WTC11 (cell line): ENCODE results near the gene AKAP13. TPM values are rescaled to one million over a fixed set of nuclear protein-coding genes. Genes with fewer than 3 reads are reported as not detected.

ENCODE experiments used
- ATAC-seq: fragments of 200-7000 bp; cut with Tn5 transposase; 2 replicates; pipeline ENCODE4 v1.10.0; 2021; ENCODE audit warnings: mild to moderate bottlenecking, moderate library complexity
- CTCF ChIA-PET: fragments of 300-600 bp; sonication (Branson Sonifier 250); formaldehyde crosslinking; loops from one replicate; lab custom pipeline; 2021; ENCODE audit warnings: antibody characterized with exemption; lab: Charles Lee
- POLR2A ChIA-PET: fragments of 350-600 bp; sonication (Branson Sonifier 250); formaldehyde crosslinking; loops from one replicate; lab custom pipeline; 2021; ENCODE audit warnings: antibody characterized with exemption; lab: Charles Lee
- DNase-seq: peaks from one replicate; pipeline ENCODE4 v3.0.0; 2021; ENCODE audit warnings: low spot score
- H3K27ac Mint-ChIP-seq: 2 replicates; pipeline ENCODE4 v1.8.0; 2021; ENCODE audit warnings: mixed read lengths
- H3K27me3 Mint-ChIP-seq: 2 replicates; pipeline ENCODE4 v1.8.0; 2021; ENCODE audit warnings: low read depth, mild to moderate bottlenecking, moderate library complexity, mixed read lengths
- H3K36me3 Mint-ChIP-seq: 2 replicates; pipeline ENCODE4 v1.8.0; 2021; ENCODE audit warnings: mixed read lengths
- H3K4me1 Mint-ChIP-seq: 2 replicates; pipeline ENCODE4 v1.8.0; 2022; ENCODE audit warnings: mixed read lengths
- H3K4me3 Mint-ChIP-seq: 2 replicates; pipeline ENCODE4 v1.8.0; 2021; ENCODE audit warnings: mild to moderate bottlenecking, moderate library complexity, mixed read lengths
- H3K9me3 Mint-ChIP-seq: 2 replicates; pipeline ENCODE4 v1.8.0; 2021; ENCODE audit warnings: mixed read lengths
- ERG ChIP-seq: fragments of 250-450 bp; sonication (Bioruptor Pico); IDR thresholded peaks from 2 replicates; pipeline ENCODE4 v1.8.0; 2021; ENCODE audit warnings: mild to moderate bottlenecking
- ESRRA ChIP-seq: sonication (generic); formaldehyde crosslinking; IDR thresholded peaks from 2 replicates; pipeline ENCODE4 v1.8.1; 2022; ENCODE audit warnings: mild to moderate bottlenecking, missing genetic modification reagents, borderline replicate concordance
- MAX ChIP-seq: sonication (generic); formaldehyde crosslinking; IDR thresholded peaks from 2 replicates; pipeline ENCODE4 v1.8.0; 2022; ENCODE audit warnings: mild to moderate bottlenecking, missing genetic modification reagents
- MYBL2 ChIP-seq: sonication (generic); formaldehyde crosslinking; IDR thresholded peaks from 2 replicates; pipeline ENCODE4 v1.8.1; 2023; ENCODE audit warnings: mild to moderate bottlenecking, moderate library complexity, missing genetic modification reagents
- NFATC4 ChIP-seq: fragments of 250-450 bp; sonication (Bioruptor Pico); IDR thresholded peaks from 2 replicates; pipeline ENCODE4 v1.9.0; 2021; ENCODE audit warnings: mild to moderate bottlenecking
- NFYB ChIP-seq: sonication (generic); formaldehyde crosslinking; conservative IDR thresholded peaks from 2 replicates; pipeline ENCODE4 v1.8.0; 2022; ENCODE audit warnings: low read depth, missing genetic modification reagents
- OVOL2 ChIP-seq: fragments of 250-450 bp; sonication (Bioruptor Pico); IDR thresholded peaks from 2 replicates; pipeline ENCODE4 v1.9.0; 2021; ENCODE audit warnings: mild to moderate bottlenecking, borderline replicate concordance
- SMAD4 ChIP-seq: sonication (generic); formaldehyde crosslinking; IDR thresholded peaks from 2 replicates; pipeline ENCODE4 v1.8.0; 2022; ENCODE audit warnings: mild to moderate bottlenecking, missing genetic modification reagents
- USF1 ChIP-seq: sonication (generic); formaldehyde crosslinking; IDR thresholded peaks from 2 replicates; pipeline ENCODE4 v1.8.0; 2022; ENCODE audit warnings: mild to moderate bottlenecking, missing genetic modification reagents
- ZNF138 ChIP-seq: sonication (generic); formaldehyde crosslinking; conservative IDR thresholded peaks from 2 replicates; pipeline ENCODE4 v1.8.1; 2022; ENCODE audit warnings: mild to moderate bottlenecking, moderate library complexity, missing genetic modification reagents
- ZNF425 ChIP-seq: fragments of 250-450 bp; sonication (Bioruptor Pico); conservative IDR thresholded peaks from 2 replicates; pipeline ENCODE4 v1.9.0; 2021; ENCODE audit warnings: mild to moderate bottlenecking
- ZNF512 ChIP-seq: sonication (generic); formaldehyde crosslinking; IDR thresholded peaks from 2 replicates; pipeline ENCODE4 v1.8.1; 2022; ENCODE audit warnings: missing genetic modification reagents, borderline replicate concordance
- total RNA-seq: library from RNA; stranded (reverse); gene quantifications from 3 replicates; pipeline ENCODE4 v1.2.3, GENCODE V29; 2021
- TF ChIP-seq, protein P1 (sequence below): sonication (generic); formaldehyde crosslinking; IDR thresholded peaks from 2 replicates; pipeline ENCODE4 v1.8.1; 2022; ENCODE audit warnings: mild to moderate bottlenecking, missing genetic modification reagents, moderate library complexity, borderline replicate concordance
- TF ChIP-seq, protein P2 (sequence below): sonication (generic); formaldehyde crosslinking; conservative IDR thresholded peaks from 2 replicates; pipeline ENCODE4 v1.8.1; 2022; ENCODE audit warnings: mild to moderate bottlenecking, missing genetic modification reagents
- TF ChIP-seq, protein P3 (sequence below): fragments of 250-450 bp; sonication (Bioruptor Pico); IDR thresholded peaks from 2 replicates; pipeline ENCODE4 v1.9.0; 2021; ENCODE audit warnings: mild to moderate bottlenecking

The AKAP13 gene
- total RNA-seq, 1 experiment from 2014 or later, result 50.3 TPM

DNA sequence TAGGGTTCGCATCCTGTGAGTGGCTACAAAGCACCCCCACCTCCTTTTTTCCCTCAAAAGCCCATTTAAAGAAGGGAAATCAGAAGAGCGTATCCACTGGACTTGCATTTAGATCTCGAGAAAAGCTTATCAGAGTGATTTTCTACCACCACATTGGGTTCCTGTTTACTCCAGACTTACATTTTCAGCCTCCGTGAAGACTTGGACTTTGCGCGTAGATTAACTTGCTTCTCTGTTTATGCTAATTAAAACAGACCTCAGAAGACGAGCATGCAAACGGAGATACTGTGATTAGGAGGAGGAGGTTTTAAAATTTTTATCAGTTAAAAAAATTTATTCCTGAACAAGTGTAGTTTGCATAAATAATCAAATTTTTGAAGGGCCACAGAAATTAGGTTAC lies 115.7 kb downstream of the AKAP13 start:
- no peaks in the 10 kb centered on the region for H3K9me3 Mint-ChIP-seq
- H3K27ac Mint-ChIP-seq, result no peak overlapping the region
- no peak overlapping the region for H3K4me3 Mint-ChIP-seq
- ChIA-PET CTCF (interaction anchor here (0.7 to 1.5 kb wide), 2 partner anchors 8 to 10 kb away, joined by 3 read pairs; no protein-coding TSS in a partner anchor), POLR2A (no interaction called here)
- H3K27me3 Mint-ChIP-seq, result no peaks in the 10 kb centered on the region
- no peaks in the 10 kb centered on the region for H3K36me3 Mint-ChIP-seq
- TF ChIP-seq ESRRA (CRISPR knock-in tag) (no peak), OVOL2 (CRISPR knock-in tag) (no peak), MYBL2 (CRISPR knock-in tag) (no peak), SMAD4 (CRISPR knock-in tag) (no peak), ZNF425 (CRISPR knock-in tag) (no peak), MAX (no peak), ERG (CRISPR knock-in tag) (no peak), ZNF138 (CRISPR knock-in tag) (no peak), NFYB (CRISPR knock-in tag) (no peak), USF1 (CRISPR knock-in tag) (no peak), NFATC4 (CRISPR knock-in tag) (no peak), ZNF512 (no peak)
- TF ChIP-seq, protein P1, sequence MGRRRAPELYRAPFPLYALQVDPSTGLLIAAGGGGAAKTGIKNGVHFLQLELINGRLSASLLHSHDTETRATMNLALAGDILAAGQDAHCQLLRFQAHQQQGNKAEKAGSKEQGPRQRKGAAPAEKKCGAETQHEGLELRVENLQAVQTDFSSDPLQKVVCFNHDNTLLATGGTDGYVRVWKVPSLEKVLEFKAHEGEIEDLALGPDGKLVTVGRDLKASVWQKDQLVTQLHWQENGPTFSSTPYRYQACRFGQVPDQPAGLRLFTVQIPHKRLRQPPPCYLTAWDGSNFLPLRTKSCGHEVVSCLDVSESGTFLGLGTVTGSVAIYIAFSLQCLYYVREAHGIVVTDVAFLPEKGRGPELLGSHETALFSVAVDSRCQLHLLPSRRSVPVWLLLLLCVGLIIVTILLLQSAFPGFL (CRISPR knock-in tag), result no peak
- TF ChIP-seq, protein P2, sequence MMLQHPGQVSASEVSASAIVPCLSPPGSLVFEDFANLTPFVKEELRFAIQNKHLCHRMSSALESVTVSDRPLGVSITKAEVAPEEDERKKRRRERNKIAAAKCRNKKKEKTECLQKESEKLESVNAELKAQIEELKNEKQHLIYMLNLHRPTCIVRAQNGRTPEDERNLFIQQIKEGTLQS (CRISPR knock-in tag), result no peak
- TF ChIP-seq, protein P3, sequence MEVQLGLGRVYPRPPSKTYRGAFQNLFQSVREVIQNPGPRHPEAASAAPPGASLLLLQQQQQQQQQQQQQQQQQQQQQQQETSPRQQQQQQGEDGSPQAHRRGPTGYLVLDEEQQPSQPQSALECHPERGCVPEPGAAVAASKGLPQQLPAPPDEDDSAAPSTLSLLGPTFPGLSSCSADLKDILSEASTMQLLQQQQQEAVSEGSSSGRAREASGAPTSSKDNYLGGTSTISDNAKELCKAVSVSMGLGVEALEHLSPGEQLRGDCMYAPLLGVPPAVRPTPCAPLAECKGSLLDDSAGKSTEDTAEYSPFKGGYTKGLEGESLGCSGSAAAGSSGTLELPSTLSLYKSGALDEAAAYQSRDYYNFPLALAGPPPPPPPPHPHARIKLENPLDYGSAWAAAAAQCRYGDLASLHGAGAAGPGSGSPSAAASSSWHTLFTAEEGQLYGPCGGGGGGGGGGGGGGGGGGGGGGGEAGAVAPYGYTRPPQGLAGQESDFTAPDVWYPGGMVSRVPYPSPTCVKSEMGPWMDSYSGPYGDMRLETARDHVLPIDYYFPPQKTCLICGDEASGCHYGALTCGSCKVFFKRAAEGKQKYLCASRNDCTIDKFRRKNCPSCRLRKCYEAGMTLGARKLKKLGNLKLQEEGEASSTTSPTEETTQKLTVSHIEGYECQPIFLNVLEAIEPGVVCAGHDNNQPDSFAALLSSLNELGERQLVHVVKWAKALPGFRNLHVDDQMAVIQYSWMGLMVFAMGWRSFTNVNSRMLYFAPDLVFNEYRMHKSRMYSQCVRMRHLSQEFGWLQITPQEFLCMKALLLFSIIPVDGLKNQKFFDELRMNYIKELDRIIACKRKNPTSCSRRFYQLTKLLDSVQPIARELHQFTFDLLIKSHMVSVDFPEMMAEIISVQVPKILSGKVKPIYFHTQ (CRISPR knock-in tag), result no peak
- ATAC-seq, result no peak
- DNase-seq, result no peak
- peaks cover 69% of the 10 kb centered on the region for H3K4me1 Mint-ChIP-seq
